Colonic mucosa (tissue), 4 donors: ENCODE results near the gene GRM2. TPM values are rescaled to one million over a fixed set of nuclear protein-coding genes. Genes with fewer than 3 reads are reported as not detected.

Experiments
- DNase-seq: peaks from one replicate; pipeline ENCODE4 v3.0.0-alpha.2; 2020
- H3K27ac ChIP-seq: fragments of 200-600 bp; one replicate; pipeline ENCODE4 v1.8.0; 2021
- H3K27me3 ChIP-seq: fragments of 200-600 bp; one replicate; pipeline ENCODE4 v1.8.0; 2021
- H3K36me3 ChIP-seq: fragments of 200-600 bp; one replicate; pipeline ENCODE4 v1.8.0; 2021
- H3K4me1 ChIP-seq: fragments of 200-600 bp; one replicate; pipeline ENCODE4 v1.8.0; 2021; ENCODE audit warnings: mild to moderate bottlenecking
- H3K4me3 ChIP-seq: fragments of 200-600 bp; one replicate; pipeline ENCODE4 v1.8.0; 2021
- H3K9ac ChIP-seq, 2 donors: one replicate each; pipeline ENCODE4 v1.7.0; 2013; ENCODE audit warnings: control low read depth in 2 of 2, low read depth in 2 of 2, low read length in 2 of 2
- H3K9me3 ChIP-seq: fragments of 200-600 bp; one replicate; pipeline ENCODE4 v1.8.0; 2021
- CTCF ChIP-seq: fragments of 200-600 bp; IDR thresholded peaks from one replicate; pipeline ENCODE4 v1.8.0; 2022; ENCODE audit warnings: antibody characterized with exemption, mild to moderate bottlenecking
- intact Hi-C: fragments of 100-400 bp; cut with DNase I; formaldehyde crosslinking; loops from one replicate; pipeline ENCODE4 v1.14.1; 2022
- total RNA-seq, 2 donors: library from RNA; stranded (reverse); fragmentation: NEBNext Ultra II Directional in 1 of 2; extraction: Animal tissue kit (Norgen Biotek cat#: 25700) in 1 of 2; gene quantifications; one replicate each; pipeline ENCODE4 v1.2.1, GENCODE V29; 2021
- donor health status: healthy.
- donor health status: DM: no; HTN: no; CAD: no.
- donor health status: DM: no; HTN: no; CAD: no.

GRM2 gene
- total RNA-seq, 2 donors from 2014 or later, result 0.12 TPM; not detected in 1

DNA sequence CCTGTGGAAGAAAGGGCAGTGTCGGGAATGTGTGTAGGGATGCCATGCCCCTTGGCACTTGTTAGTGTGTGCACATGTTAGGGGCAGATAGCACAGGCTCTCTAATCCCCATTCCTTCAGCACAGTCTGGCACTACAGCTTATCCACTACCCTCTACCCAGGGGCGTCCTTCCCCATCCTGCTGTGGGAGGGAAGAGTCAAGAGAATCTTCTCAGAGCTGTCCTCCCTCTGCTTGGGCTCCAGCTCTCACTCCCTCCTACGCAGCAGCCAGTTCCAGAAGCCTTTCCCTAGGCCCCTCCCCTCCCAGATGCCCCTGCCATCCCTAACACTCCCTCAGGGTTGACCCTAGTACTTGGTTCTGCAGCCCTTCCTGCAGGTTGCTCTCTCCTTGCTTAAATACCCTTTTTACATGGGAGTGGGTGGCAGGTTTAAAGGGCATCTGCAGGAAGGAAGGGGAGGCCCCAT lies 815 bp upstream of the GRM2 start:
- no peak for DNase-seq
- intact Hi-C loops, result no loop called here
- no peak overlapping the region for H3K4me3 ChIP-seq

GRCh38 chr3:51708216-51708845 lies 1.5 kb downstream of the GRM2 start:
- H3K36me3 ChIP-seq, result no peaks in the 10 kb centered on the region
- no peaks in the 10 kb centered on the region for H3K4me1 ChIP-seq
- no peaks in the 10 kb centered on the region for H3K9me3 ChIP-seq
- no peak overlapping the region for H3K4me3 ChIP-seq
- no peak overlapping the region for H3K27ac ChIP-seq
- H3K27me3 ChIP-seq, result no peaks in the 10 kb centered on the region
- no peak for TF ChIP-seq CTCF
- no peak overlapping the region for H3K9ac ChIP-seq
- intact Hi-C loops, result no loop called here
- DNase-seq, result no peak

More for the DNA sequence above, 815 bp upstream of the GRM2 start:
- H3K27ac ChIP-seq, result no peak overlapping the region
- no peaks in the 10 kb centered on the region for H3K27me3 ChIP-seq
- no peak for TF ChIP-seq CTCF
- no peak overlapping the region for H3K9ac ChIP-seq
- H3K9me3 ChIP-seq, result no peaks in the 10 kb centered on the region
- H3K4me1 ChIP-seq, result no peaks in the 10 kb centered on the region
- no peaks in the 10 kb centered on the region for H3K36me3 ChIP-seq

DNA sequence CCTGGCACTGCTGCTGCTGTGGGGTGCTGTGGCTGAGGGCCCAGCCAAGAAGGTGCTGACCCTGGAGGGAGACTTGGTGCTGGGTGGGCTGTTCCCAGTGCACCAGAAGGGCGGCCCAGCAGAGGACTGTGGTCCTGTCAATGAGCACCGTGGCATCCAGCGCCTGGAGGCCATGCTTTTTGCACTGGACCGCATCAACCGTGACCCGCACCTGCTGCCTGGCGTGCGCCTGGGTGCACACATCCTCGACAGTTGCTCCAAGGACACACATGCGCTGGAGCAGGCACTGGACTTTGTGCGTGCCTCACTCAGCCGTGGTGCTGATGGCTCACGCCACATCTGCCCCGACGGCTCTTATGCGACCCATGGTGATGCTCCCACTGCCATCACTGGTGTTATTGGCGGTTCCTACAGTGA lies 2.1 kb downstream of the GRM2 start:
- no peak overlapping the region for H3K4me3 ChIP-seq
- H3K9ac ChIP-seq, result no peak overlapping the region
- no peaks in the 10 kb centered on the region for H3K27me3 ChIP-seq
- H3K36me3 ChIP-seq, result no peaks in the 10 kb centered on the region
- intact Hi-C loops, result no loop called here
- H3K9me3 ChIP-seq, result no peaks in the 10 kb centered on the region
- no peak for TF ChIP-seq CTCF
- no peak overlapping the region for H3K27ac ChIP-seq
- no peaks in the 10 kb centered on the region for H3K4me1 ChIP-seq
- DNase-seq, result no peak

DNA sequence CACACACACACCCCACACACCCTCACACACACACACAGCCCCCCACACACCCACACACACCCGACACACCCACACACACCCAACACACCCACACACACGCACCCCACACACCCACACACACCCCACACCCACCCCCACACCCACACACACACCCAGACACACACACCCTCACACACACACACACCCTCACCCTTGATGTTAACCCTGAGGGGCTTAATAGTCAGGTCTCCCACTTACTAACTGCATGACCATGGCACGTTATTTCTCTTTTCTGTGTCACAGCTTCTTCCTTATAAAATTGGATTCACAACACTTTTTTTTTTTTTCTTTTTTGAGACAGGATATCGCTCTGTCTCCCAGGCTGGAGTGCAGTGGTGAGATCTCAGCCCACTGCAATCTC lies 2.8 kb downstream of the GRM2 start:
- H3K9me3 ChIP-seq, result no peaks in the 10 kb centered on the region
- intact Hi-C loops, result no loop called here
- no peaks in the 10 kb centered on the region for H3K36me3 ChIP-seq
- no peak for TF ChIP-seq CTCF
- H3K27ac ChIP-seq, result no peak overlapping the region
- H3K4me3 ChIP-seq, result no peak overlapping the region
- no peaks in the 10 kb centered on the region for H3K4me1 ChIP-seq
- H3K9ac ChIP-seq, result no peak overlapping the region
- no peaks in the 10 kb centered on the region for H3K27me3 ChIP-seq
- DNase-seq, result no peak

GRCh38 chr3:51710631-51711351 lies 3.9 kb downstream of the GRM2 start:
- H3K4me3 ChIP-seq, result no peak overlapping the region
- no peaks in the 10 kb centered on the region for H3K36me3 ChIP-seq
- H3K27ac ChIP-seq, result no peak overlapping the region
- no peaks in the 10 kb centered on the region for H3K27me3 ChIP-seq
- no peak overlapping the region for H3K9ac ChIP-seq
- no peak for DNase-seq
- TF ChIP-seq CTCF, result no peak
- no peaks in the 10 kb centered on the region for H3K9me3 ChIP-seq
- intact Hi-C loops, result no loop called here
- no peaks in the 10 kb centered on the region for H3K4me1 ChIP-seq
